HepG2 (cell line): ENCODE data around the gene RMI2. TPM values are rescaled to one million over a fixed set of nuclear protein-coding genes. Genes with fewer than 3 reads are reported as not detected.
A peak's percentile ranks its signal among the peaks of the same experiment; 100 is the strongest.

Experiments
- BRD4 ChIP-seq: sonication (generic); formaldehyde crosslinking; IDR thresholded peaks from 2 replicates; pipeline ENCODE4 v1.4.0; 2020; ENCODE audit warnings: missing genetic modification reagents
- CENPBD1 ChIP-seq: sonication (generic); formaldehyde crosslinking; IDR thresholded peaks from 2 replicates; pipeline ENCODE4 v1.8.0; 2022; ENCODE audit warnings: missing genetic modification reagents, low read depth, mild to moderate bottlenecking, borderline replicate concordance
- CTCF ChIP-seq: sonication (generic); formaldehyde crosslinking; IDR thresholded peaks from 2 replicates; pipeline ENCODE4 v1.5.0; 2020; ENCODE audit warnings: mild to moderate bottlenecking, missing genetic modification reagents, moderate library complexity
- EZH2 ChIP-seq: conservative IDR thresholded peaks from 2 replicates; pipeline ENCODE4 v1.6.1; 2012; ENCODE audit warnings: mild to moderate bottlenecking, low read depth, low read length, moderate library complexity
- FLYWCH1 ChIP-seq: sonication (generic); formaldehyde crosslinking; IDR thresholded peaks from 2 replicates; pipeline ENCODE4 v1.8.1; 2023; ENCODE audit warnings: mild to moderate bottlenecking, missing genetic modification reagents
- FOXC1 ChIP-seq: sonication (generic); formaldehyde crosslinking; IDR thresholded peaks from 2 replicates; pipeline ENCODE4 v1.8.0; 2022; ENCODE audit warnings: mild to moderate bottlenecking, missing genetic modification reagents, borderline replicate concordance
- FOXK2 ChIP-seq: fragments of 450-650 bp; IDR thresholded peaks from 2 replicates; pipeline ENCODE4 v1.6.1; 2016
- HDAC1 ChIP-seq: sonication (generic); formaldehyde crosslinking; IDR thresholded peaks from 2 replicates; pipeline ENCODE4 v1.5.1; 2020; ENCODE audit warnings: mild to moderate bottlenecking, missing genetic modification reagents
- IRF2 ChIP-seq: IDR thresholded peaks from 2 replicates; pipeline ENCODE4 v1.6.1; 2018; ENCODE audit warnings: missing genetic modification reagents, missing compliant biosample characterization
- MIXL1 ChIP-seq: IDR thresholded peaks from 2 replicates; pipeline ENCODE4 v1.6.1; 2016
- MLLT10 ChIP-seq: sonication (generic); formaldehyde crosslinking; IDR thresholded peaks from 2 replicates; pipeline ENCODE4 v1.4.0; 2020; ENCODE audit warnings: missing genetic modification reagents
- NFRKB ChIP-seq: fragments of 450-650 bp; IDR thresholded peaks from 2 replicates; pipeline ENCODE4 v1.6.1; 2017
- PRDM10 ChIP-seq: sonication (generic); formaldehyde crosslinking; IDR thresholded peaks from 2 replicates; pipeline ENCODE4 v1.4.0; 2020; ENCODE audit warnings: low read depth, missing genetic modification reagents
- RARG ChIP-seq: sonication (generic); formaldehyde crosslinking; IDR thresholded peaks from 2 replicates; pipeline ENCODE4 v1.4.0; 2020; ENCODE audit warnings: low read depth, mild to moderate bottlenecking, missing genetic modification reagents
- REL ChIP-seq: sonication (generic); formaldehyde crosslinking; conservative IDR thresholded peaks from 2 replicates; pipeline ENCODE4 v1.8.0; 2022; ENCODE audit warnings: mild to moderate bottlenecking, missing genetic modification reagents, moderate library complexity
- SOX6 ChIP-seq, 2 experiments: fragments of 450-650 bp in 1 of 2; sonication (generic) in 1 of 2; formaldehyde crosslinking in 1 of 2; IDR thresholded peaks; 2 replicates each; pipeline versions ENCODE4 v1.4.0 to v1.6.1; 2017 to 2020; ENCODE audit warnings: antibody characterized with exemption in 1 of 2, mild to moderate bottlenecking in 1 of 2, missing genetic modification reagents in 1 of 2
- ZNF34 ChIP-seq: sonication (generic); formaldehyde crosslinking; IDR thresholded peaks from 2 replicates; pipeline ENCODE4 v1.4.0; 2020; ENCODE audit warnings: mild to moderate bottlenecking, missing genetic modification reagents, borderline replicate concordance
- ZNF512 ChIP-seq: sonication (generic); formaldehyde crosslinking; IDR thresholded peaks from 2 replicates; pipeline ENCODE4 v1.4.0; 2020; ENCODE audit warnings: mild to moderate bottlenecking, missing genetic modification reagents
- ZNF543 ChIP-seq: sonication (generic); formaldehyde crosslinking; IDR thresholded peaks from 2 replicates; pipeline ENCODE4 v1.4.0; 2020; ENCODE audit warnings: mild to moderate bottlenecking, missing genetic modification reagents
- ZNF800 ChIP-seq: sonication (generic); formaldehyde crosslinking; IDR thresholded peaks from 2 replicates; pipeline ENCODE4 v1.4.0; 2020; ENCODE audit warnings: missing genetic modification reagents
- polyA plus RNA-seq, 8 experiments: library from polyadenylated mRNA; depleted of rRNA in 3 of 8; stranded (reverse) in 7 of 8; unstranded in 1 of 8; fragments of >200 nt; fragmentation: Illumina TruSeq in 4 of 8; extraction: Trizol in 4 of 8; gene quantifications; 2 replicates each; pipeline versions ENCODE4 v1.2.1 to v1.2.3, GENCODE V29; 2011 to 2016; ENCODE audit warnings: low read depth in 4 of 8, missing spikeins in 1 of 8, mixed read lengths in 1 of 8; ENCODE audit not compliant: insufficient read depth in 1 of 8
- total RNA-seq, 5 experiments: library from RNA; depleted of rRNA; stranded (reverse); fragments of >200 nt; fragmentation: Illumina TruSeq; extraction: Trizol; gene quantifications; 2 replicates each; pipeline ENCODE4 v1.2.3, GENCODE V29; 2016; ENCODE audit warnings: low read depth in 1 of 5

The RMI2 gene
- total and polyA plus RNA-seq, 2 of the 13 experiments (the other 11 are each of a cell fraction or from before 2014, with no cell fraction given) = 24.5 to 55.7 TPM

GRCh38 chr16:11308493-11309283 lies 36.6 kb upstream of the RMI2 start (continued):
- peak; percentile 40; the same call in 1 of the 2 replicates for TF ChIP-seq PRDM10
- TF ChIP-seq RARG (CRISPR knock-in tag) = no peak; the same call in 1 of the 2 replicates
- TF ChIP-seq MIXL1 = 0 out of 2 replicates have a peak, but pooled peaks have one; percentile 26
- TF ChIP-seq MLLT10 = no peak
- TF ChIP-seq CTCF (CRISPR knock-in tag) = peak; percentile 29; the same call in 1 of the 2 replicates
- no peak for TF ChIP-seq SOX6 (IDR thresholded peaks at IDR 0.05)
- TF ChIP-seq SOX6 (CRISPR knock-in tag; IDR thresholded peaks at IDR 0.05) = no peak
- TF ChIP-seq ZNF34 (CRISPR knock-in tag) = no peak
- TF ChIP-seq FOXK2 = no peak
- TF ChIP-seq FLYWCH1 = no peak
- no peak for TF ChIP-seq ZNF512 (CRISPR knock-in tag)
- TF ChIP-seq CENPBD1 = no peak
- peak; percentile 91 for TF ChIP-seq HDAC1
- peak; percentile 94 for TF ChIP-seq FOXC1 (CRISPR knock-in tag)
- 0 out of 2 replicates have a peak, but pooled peaks have one; percentile 60 for TF ChIP-seq BRD4 (CRISPR knock-in tag)
- peak; percentile 58; the same call in 1 of the 2 replicates for TF ChIP-seq ZNF800
- peak; percentile 56; the same call in 1 of the 2 replicates for TF ChIP-seq ZNF543 (CRISPR knock-in tag)
- no peak for TF ChIP-seq EZH2
- TF ChIP-seq REL = no peak
- TF ChIP-seq IRF2 (CRISPR knock-in tag) = peak; percentile 25; the same call in 1 of the 2 replicates
- no peak for TF ChIP-seq NFRKB
